ENCODE data around the gene RPP14. TPM values are rescaled to one million over a fixed set of nuclear protein-coding genes. Genes with fewer than 3 reads are reported as not detected.

Gene RPP14
- total and polyA plus RNA-seq, 2 of the 4 experiments (the other 2 are of a cell fraction): 6.6 to 7.8 TPM

GRCh38 chr3:58293516-58293915, 12.5 kb upstream of the RPP14 start:
- Histone ChIP-seq H3K4me2 (ENCODE audit: low read depth, low read length) (no peak overlapping the region), H2AK9ac (replicated peaks; ENCODE audit: low read depth, low read length, poor library complexity) (no peak overlapping the region), H3K9ac (ENCODE audit: low read depth, low read length) (no peak overlapping the region), H3K4me3 (ENCODE audit: insufficient read depth, low read depth, low read length) (no peak overlapping the region), H2AK5ac (ENCODE audit: low read depth, low read length) (no peak overlapping the region), H3K9me1 (ENCODE audit: insufficient read depth, low read length) (no peaks in the 10 kb centered on the region; the same call in 1 of the 2 replicates), H4K20me1 (ENCODE audit: insufficient read depth, low read length) (no peaks in the 10 kb centered on the region), H2BK15ac (ENCODE audit: low read depth, low read length) (no peak overlapping the region), H3K79me1 (ENCODE audit: low read depth in 1 of 2, low read length in 2 of 2) (no peaks in the 10 kb centered on the region), H4K8ac (ENCODE audit: low read depth in 2 of 2, low read length in 2 of 2) (no peak overlapping the region), H3K27me3 (ENCODE audit: control insufficient read depth, insufficient read depth, low read length) (peaks cover 6% of the 10 kb centered on the region; the same call in 1 of the 2 replicates), H3K14ac (replicated peaks; ENCODE audit: low read depth, low read length) (no peak overlapping the region), H3K18ac (ENCODE audit: low read depth, low read length) (no peak overlapping the region), H3K56ac (ENCODE audit: extremely low read depth, insufficient read depth, low read length) (no peak overlapping the region), H2BK20ac (ENCODE audit: low read depth, low read length) (no peak overlapping the region), H4K91ac (ENCODE audit: insufficient read depth, low read depth, low read length) (no peak overlapping the region), H3K4ac (ENCODE audit: low read depth, low read length) (no peak overlapping the region), H2BK5ac (ENCODE audit: low read depth, low read length, poor library complexity, severe bottlenecking) (no peak overlapping the region), H3K36me3 (ENCODE audit: control insufficient read depth, insufficient read depth, low read length) (peaks cover 3% of the 10 kb centered on the region; the same call in 1 of the 2 replicates), H3K4me1 (ENCODE audit: control insufficient read depth, insufficient read depth, low read length) (no peaks in the 10 kb centered on the region), H2BK120ac (ENCODE audit: low read depth, low read length) (no peak overlapping the region), H3K23ac (ENCODE audit: low read depth, low read length) (no peak overlapping the region), H2AFZ (replicated peaks; ENCODE audit: low read length, poor library complexity) (no peak overlapping the region), H3K9me3 (ENCODE audit: control insufficient read depth, insufficient read depth, low read length) (peaks cover 4% of the 10 kb centered on the region), H3K27ac (ENCODE audit: insufficient read depth, low read length) (no peak overlapping the region), H4K5ac (ENCODE audit: low read depth, low read length) (no peak overlapping the region)
- no TSS peak for BruUV-seq (replicated peaks)
- TF ChIP-seq NFE2L2 (IDR thresholded peaks at IDR 0.05; ENCODE audit: low read depth, low read length) (no peak), MAZ (IDR thresholded peaks at IDR 0.05; ENCODE audit: borderline replicate concordance, low read depth, low read length) (no peak), FOS (IDR thresholded peaks at IDR 0.05; ENCODE audit: low read depth, low read length) (no peak), RFX5 (IDR thresholded peaks at IDR 0.05; ENCODE audit: low read depth, low read length) (no peak), RCOR1 (IDR thresholded peaks at IDR 0.05; ENCODE audit: insufficient replicate concordance, low read length) (no peak), CEBPB (IDR thresholded peaks at IDR 0.05; ENCODE audit: low read depth, low read length) (no peak), SMC3 (IDR thresholded peaks at IDR 0.05; ENCODE audit: low read depth, low read length) (no peak), CHD1 (IDR thresholded peaks at IDR 0.05; ENCODE audit: low read depth, low read length) (no peak), MXI1 (IDR thresholded peaks at IDR 0.05; ENCODE audit: borderline replicate concordance, low read depth, low read length) (no peak), RAD21 (IDR thresholded peaks at IDR 0.05; ENCODE audit: low read length) (no peak), MAFK (IDR thresholded peaks at IDR 0.05; ENCODE audit: low read depth, low read length) (no peak), BHLHE40 (IDR thresholded peaks at IDR 0.05; ENCODE audit: low read depth, low read length) (no peak), POLR2A (IDR thresholded peaks at IDR 0.05; ENCODE audit: low read depth, low read length) (no peak)
- TF ChIP-seq, protein P1, sequence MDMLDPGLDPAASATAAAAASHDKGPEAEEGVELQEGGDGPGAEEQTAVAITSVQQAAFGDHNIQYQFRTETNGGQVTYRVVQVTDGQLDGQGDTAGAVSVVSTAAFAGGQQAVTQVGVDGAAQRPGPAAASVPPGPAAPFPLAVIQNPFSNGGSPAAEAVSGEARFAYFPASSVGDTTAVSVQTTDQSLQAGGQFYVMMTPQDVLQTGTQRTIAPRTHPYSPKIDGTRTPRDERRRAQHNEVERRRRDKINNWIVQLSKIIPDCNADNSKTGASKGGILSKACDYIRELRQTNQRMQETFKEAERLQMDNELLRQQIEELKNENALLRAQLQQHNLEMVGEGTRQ (IDR thresholded peaks at IDR 0.05; ENCODE audit: low read depth, low read length): no peak
- TF ChIP-seq, protein P2, sequence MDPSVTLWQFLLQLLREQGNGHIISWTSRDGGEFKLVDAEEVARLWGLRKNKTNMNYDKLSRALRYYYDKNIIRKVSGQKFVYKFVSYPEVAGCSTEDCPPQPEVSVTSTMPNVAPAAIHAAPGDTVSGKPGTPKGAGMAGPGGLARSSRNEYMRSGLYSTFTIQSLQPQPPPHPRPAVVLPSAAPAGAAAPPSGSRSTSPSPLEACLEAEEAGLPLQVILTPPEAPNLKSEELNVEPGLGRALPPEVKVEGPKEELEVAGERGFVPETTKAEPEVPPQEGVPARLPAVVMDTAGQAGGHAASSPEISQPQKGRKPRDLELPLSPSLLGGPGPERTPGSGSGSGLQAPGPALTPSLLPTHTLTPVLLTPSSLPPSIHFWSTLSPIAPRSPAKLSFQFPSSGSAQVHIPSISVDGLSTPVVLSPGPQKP (IDR thresholded peaks at IDR 0.05; ENCODE audit: borderline replicate concordance, low read depth, low read length): no peak
- TF ChIP-seq, protein P3, sequence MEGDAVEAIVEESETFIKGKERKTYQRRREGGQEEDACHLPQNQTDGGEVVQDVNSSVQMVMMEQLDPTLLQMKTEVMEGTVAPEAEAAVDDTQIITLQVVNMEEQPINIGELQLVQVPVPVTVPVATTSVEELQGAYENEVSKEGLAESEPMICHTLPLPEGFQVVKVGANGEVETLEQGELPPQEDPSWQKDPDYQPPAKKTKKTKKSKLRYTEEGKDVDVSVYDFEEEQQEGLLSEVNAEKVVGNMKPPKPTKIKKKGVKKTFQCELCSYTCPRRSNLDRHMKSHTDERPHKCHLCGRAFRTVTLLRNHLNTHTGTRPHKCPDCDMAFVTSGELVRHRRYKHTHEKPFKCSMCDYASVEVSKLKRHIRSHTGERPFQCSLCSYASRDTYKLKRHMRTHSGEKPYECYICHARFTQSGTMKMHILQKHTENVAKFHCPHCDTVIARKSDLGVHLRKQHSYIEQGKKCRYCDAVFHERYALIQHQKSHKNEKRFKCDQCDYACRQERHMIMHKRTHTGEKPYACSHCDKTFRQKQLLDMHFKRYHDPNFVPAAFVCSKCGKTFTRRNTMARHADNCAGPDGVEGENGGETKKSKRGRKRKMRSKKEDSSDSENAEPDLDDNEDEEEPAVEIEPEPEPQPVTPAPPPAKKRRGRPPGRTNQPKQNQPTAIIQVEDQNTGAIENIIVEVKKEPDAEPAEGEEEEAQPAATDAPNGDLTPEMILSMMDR (conservative IDR thresholded peaks at IDR 0.05; ENCODE audit: low read depth, low read length): no peak
- ATAC-seq (ENCODE audit: low read depth) (no peak), DNase-seq (no peak)
- POLR2A ChIA-PET (ENCODE audit: unreplicated experiment): no interaction called here
- CTCF ChIA-PET: interaction anchor here (1.2 to 1.6 kb wide), 2 partner anchors 13 to 106 kb away, joined by 3 to 4 read pairs; partner anchors contain the start of genes HTD2 and RPP14
- 86% methylated on average over 5 of the region's 9 CpGs; no CpG with 5 or more reads in 1 of the 2 experiments for WGBS, 2 experiments (ENCODE audit: extremely low coverage in 2 of 2, insufficient read length in 1 of 2)
- dilution Hi-C loops (cut with HindIII; ENCODE audit: low sequenced_read_pairs, unreplicated experiment): no loop called here
- intact Hi-C loops (cut with micrococcal nuclease): no loop called here
- in situ Hi-C loops (cut with MboI; ENCODE audit: low sequenced_read_pairs): no loop called here
